ENCODE data around the gene CNIH2.

Gene CNIH2

GRCh38 chr11:66329165-66329673 is 51.2 kb downstream of the CNIH2 start:
- no peaks in the 10 kb centered on the region for H3K9me3 ChIP-seq (ENCODE audit: control insufficient read depth, insufficient read depth, low read depth, low read length)
- no peaks in the 10 kb centered on the region for H3K4me1 ChIP-seq (ENCODE audit: control insufficient read depth, insufficient read depth, low read length)
- TF ChIP-seq ZBTB44 (tag by site-specific recombination; IDR thresholded peaks at IDR 0.05) (no peak), KLF1 (tag by site-specific recombination; IDR thresholded peaks at IDR 0.05) (no peak), ZNF629 (tag by site-specific recombination; IDR thresholded peaks at IDR 0.05) (no peak), SP2 (tag by site-specific recombination; IDR thresholded peaks at IDR 0.05) (no peak), ZNF157 (tag by site-specific recombination; IDR thresholded peaks at IDR 0.05) (no peak), ZBTB7A (tag by site-specific recombination; IDR thresholded peaks at IDR 0.05; ENCODE audit: low read depth) (no peak), ZNF280D (tag by site-specific recombination; IDR thresholded peaks at IDR 0.05) (no peak), ZNF324 (tag by site-specific recombination; IDR thresholded peaks at IDR 0.05) (no peak), ZNF214 (tag by site-specific recombination; IDR thresholded peaks at IDR 0.05; ENCODE audit: borderline replicate concordance) (no peak), ZNF658 (tag by site-specific recombination; IDR thresholded peaks at IDR 0.05) (no peak), ZBTB8A (tag by site-specific recombination; IDR thresholded peaks at IDR 0.05) (no peak), ZNF530 (tag by site-specific recombination; IDR thresholded peaks at IDR 0.05; ENCODE audit: low read depth) (no peak), ZIC2 (tag by site-specific recombination; IDR thresholded peaks at IDR 0.05) (no peak), ZXDB (tag by site-specific recombination; IDR thresholded peaks at IDR 0.05) (no peak), ZNF121 (tag by site-specific recombination; IDR thresholded peaks at IDR 0.05) (no peak), ZNF2 (tag by site-specific recombination; IDR thresholded peaks at IDR 0.05) (no peak), GFI1B (tag by site-specific recombination; IDR thresholded peaks at IDR 0.05) (no peak), ZSCAN30 (tag by site-specific recombination; IDR thresholded peaks at IDR 0.05) (no peak)
- H3K4me3 ChIP-seq (ENCODE audit: low read depth, low read length): no peak overlapping the region
- CTCF ChIA-PET: interaction anchor here (0.6 to 2.6 kb wide), 10 partner anchors 10 to 108 kb away, joined by 3 to 25 read pairs (median 4); no protein-coding TSS in a partner anchor
- POLR2A ChIA-PET: interaction anchor here (1.2 kb wide), 1 partner anchor 17 kb away, joined by 6 read pairs; no protein-coding TSS in a partner anchor
- H3K36me3 ChIP-seq (ENCODE audit: control insufficient read depth in 2 of 2, insufficient read depth in 1 of 2, low read length in 2 of 2): no peaks in the 10 kb centered on the region
- no peak overlapping the region for H3K27ac ChIP-seq (ENCODE audit: extremely low read depth, low read depth, low read length)

- ChIA-PET CTCF (interaction anchor here (0.7 to 2.6 kb wide), 2 partner anchors 19 to 812 kb away, joined by 3 to 25 read pairs; no protein-coding TSS in a partner anchor), POLR2A (interaction anchor here (1.8 kb wide), 1 partner anchor 20 kb away, joined by 4 read pairs; no protein-coding TSS in a partner anchor)
- no peak for TF ChIP-seq ZBTB6 (tag by site-specific recombination; IDR thresholded peaks at IDR 0.05)
- Histone ChIP-seq H3K4me1 (ENCODE audit: control insufficient read depth, insufficient read depth, low read length) (no peaks in the 10 kb centered on the region), H3K4me3 (ENCODE audit: low read depth, low read length) (no peak overlapping the region), H3K27ac (ENCODE audit: extremely low read depth, low read depth, low read length) (no peak overlapping the region), H3K9me3 (ENCODE audit: control insufficient read depth, insufficient read depth, low read depth, low read length) (no peaks in the 10 kb centered on the region), H3K36me3 (ENCODE audit: control insufficient read depth in 2 of 2, insufficient read depth in 1 of 2, low read length in 2 of 2) (no peaks in the 10 kb centered on the region)
Measured at GRCh38 chr11:66330931-66331330, 53.0 kb downstream of the CNIH2 start.
